K562 (cell line): ENCODE results near the gene ARL10. TPM values are rescaled to one million over a fixed set of nuclear protein-coding genes. Genes with fewer than 3 reads are reported as not detected.

Experiments
- ATAC-seq: fragments of 200-7000 bp; cut with Tn5 transposase; 3 replicates; pipeline ENCODE4 v1.9.1; 2020; ENCODE audit warnings: moderate library complexity
- BruUV-seq: library from RNA; stranded (reverse); fragments of 400-500 nt; replicated peaks from 2 replicates; lab custom pipeline; 2021; lab: Mats Ljungman, UMichigan
- CTCF ChIA-PET: fragments of 300-600 bp; formaldehyde crosslinking; extraction: SDS; loops from one replicate; lab custom pipeline; 2021; ENCODE audit warnings: low intra/inter-chr PET ratio; lab: Yijun Ruan, JAX
- POLR2A ChIA-PET: fragments of 300-600, 350-650 bp; sonication (Branson Sonifier 250); formaldehyde crosslinking; extraction: SDS; loops from one replicate; lab custom pipeline; 2021; ENCODE audit warnings: antibody characterized with exemption, inconsistent platforms; lab: Yijun Ruan, JAX
- DNase-seq, 4 experiments: peaks; one replicate each; pipeline versions ENCODE4 v3.0.0 to v3.0.0-alpha.2; 2011 to 2018; ENCODE audit warnings: low spot score in 3 of 4, mixed read lengths in 3 of 4; ENCODE audit errors: extremely low read depth in 1 of 4
- FAIRE-seq: peaks from 2 replicates; lab custom pipeline; 2011; peaks lifted over from hg19 to GRCh38; lab: Jason Lieb, UNC
- H2AFZ ChIP-seq: 2 replicates; pipeline ENCODE4 v1.6.0; 2011; ENCODE audit warnings: low read depth, low read length, control low read depth, inconsistent platforms
- H3K27ac ChIP-seq: fragments of 200-600 bp; 3 replicates; pipeline ENCODE4 v1.8.0; 2011; ENCODE audit warnings: low read depth, mild to moderate bottlenecking, control low read depth, inconsistent platforms, low read length, moderate library complexity, mixed read lengths; ENCODE audit errors: extremely low read depth
- H3K27me3 ChIP-seq, 2 experiments: fragments of 300-600 bp in 1 of 2; 2 replicates in 1 of 2; 3 replicates in 1 of 2; pipeline versions ENCODE4 v1.6.0 to v1.8.0; 2011; ENCODE audit warnings: inconsistent platforms in 2 of 2, low read length in 2 of 2, mild to moderate bottlenecking in 1 of 2, mixed read lengths in 1 of 2, moderate library complexity in 1 of 2; ENCODE audit not compliant: control insufficient read depth in 2 of 2, insufficient read depth in 2 of 2
- H3K36me3 ChIP-seq: fragments of 300-600 bp; 3 replicates; pipeline ENCODE4 v1.8.0; 2011; ENCODE audit warnings: mild to moderate bottlenecking, low read length, inconsistent platforms; ENCODE audit not compliant: control insufficient read depth, insufficient read depth
- H3K4me1 ChIP-seq, 2 experiments: fragments of 200-600 bp in 1 of 2; replicated peaks in 1 of 2; 2 replicates in 1 of 2; 3 replicates in 1 of 2; pipeline versions ENCODE4 v1.5.1 to v1.8.0; 2011; ENCODE audit warnings: inconsistent platforms in 2 of 2, low read length in 2 of 2, mild to moderate bottlenecking in 1 of 2, mixed read lengths in 1 of 2, moderate library complexity in 1 of 2; ENCODE audit not compliant: control insufficient read depth in 2 of 2, insufficient read depth in 2 of 2
- H3K4me2 ChIP-seq: 2 replicates; pipeline ENCODE4 v1.6.1; 2011; ENCODE audit warnings: low read length, control low read depth, inconsistent platforms, mixed read lengths; ENCODE audit not compliant: insufficient read depth
- H3K4me3 ChIP-seq: fragments of 200-600 bp; sonication (generic), shearing (Covaris generic); 2 replicates; pipeline ENCODE4 v1.5.1; 2016; ENCODE audit warnings: control low read depth, inconsistent platforms
- H3K79me2 ChIP-seq: fragments of 200-600 bp; 3 replicates; pipeline ENCODE4 v1.8.0; 2011; ENCODE audit warnings: low read length, inconsistent platforms; ENCODE audit not compliant: control insufficient read depth, insufficient read depth
- H3K9ac ChIP-seq, 2 experiments: 2 replicates each; pipeline versions ENCODE4 v1.6.0 to v1.6.1; 2011; ENCODE audit warnings: low read depth in 2 of 2, low read length in 2 of 2, control low read depth in 1 of 2, inconsistent platforms in 1 of 2, mild to moderate bottlenecking in 1 of 2, mixed read lengths in 1 of 2; ENCODE audit not compliant: insufficient read depth in 1 of 2
- H3K9me1 ChIP-seq: one replicate; pipeline ENCODE4 v1.6.0; 2011; ENCODE audit warnings: inconsistent platforms, mild to moderate bottlenecking, low read length, moderate library complexity; ENCODE audit not compliant: control insufficient read depth, insufficient read depth
- H3K9me3 ChIP-seq: replicated peaks from 2 replicates; pipeline ENCODE4 v1.5.1; 2011; ENCODE audit warnings: low read depth, low read length, inconsistent platforms; ENCODE audit not compliant: control insufficient read depth, insufficient read depth
- H4K20me1 ChIP-seq: replicated peaks from 2 replicates; pipeline ENCODE4 v1.6.1; 2011; ENCODE audit warnings: low read length, inconsistent platforms, mixed read lengths; ENCODE audit not compliant: control insufficient read depth, insufficient read depth
- ARNT ChIP-seq, 2 experiments: fragments of 450-650 bp; IDR thresholded peaks; 2 replicates each; pipeline ENCODE4 v1.6.1; 2016; ENCODE audit warnings: mild to moderate bottlenecking in 1 of 2
- GTF2F1 ChIP-seq: IDR thresholded peaks from 2 replicates; pipeline ENCODE4 v1.6.1; 2011; ENCODE audit warnings: low read depth, low read length, improper control_type of control experiment
- MAZ ChIP-seq, 2 experiments: fragments of 450-650 bp in 1 of 2; sonication (generic) in 1 of 2; formaldehyde crosslinking; IDR thresholded peaks in 1 of 2; conservative IDR thresholded peaks in 1 of 2; 2 replicates each; pipeline versions ENCODE4 v1.4.0 to v1.5.0; 2020; ENCODE audit warnings: mild to moderate bottlenecking in 1 of 2, missing genetic modification reagents in 1 of 2
- MTA1 ChIP-seq: fragments of 450-650 bp; IDR thresholded peaks from 2 replicates; pipeline ENCODE4 v1.6.1; 2017; ENCODE audit warnings: borderline replicate concordance
- MYC ChIP-seq, 2 experiments: fragments of 250-450 bp in 1 of 2; sonication (Bioruptor Pico) in 1 of 2; IDR thresholded peaks; 2 replicates each; pipeline versions ENCODE4 v1.5.1 to v1.6.1; 2012 to 2021; ENCODE audit warnings: low read depth in 2 of 2, borderline replicate concordance in 1 of 2, improper control_type of control experiment in 1 of 2, low read length in 1 of 2, mild to moderate bottlenecking in 1 of 2, moderate library complexity in 1 of 2
- NUFIP1 ChIP-seq: fragments of 450-650 bp; IDR thresholded peaks from 2 replicates; pipeline ENCODE4 v1.6.1; 2018; ENCODE audit not compliant: partially characterized antibody
- POLR2G ChIP-seq: fragments of 200-400 bp; formaldehyde crosslinking; IDR thresholded peaks from 2 replicates; pipeline ENCODE4 v1.6.1; 2017; ENCODE audit warnings: low read depth, mild to moderate bottlenecking, antibody characterized with exemption, low read length, moderate library complexity
- POU5F1 ChIP-seq: fragments of 150-350 bp; IDR thresholded peaks from 2 replicates; pipeline ENCODE4 v1.6.1; 2014; ENCODE audit warnings: borderline replicate concordance, low read length, low read depth, mild to moderate bottlenecking; ENCODE audit not compliant: partially characterized antibody
- RBFOX2 ChIP-seq: fragments of 200-400 bp; formaldehyde crosslinking; IDR thresholded peaks from 2 replicates; pipeline ENCODE4 v1.6.1; 2017; ENCODE audit warnings: low read depth, mild to moderate bottlenecking, low read length, moderate library complexity
- RFX7 ChIP-seq: fragments of 250-450 bp; sonication (Bioruptor Pico); IDR thresholded peaks from 2 replicates; pipeline ENCODE4 v1.5.1; 2021; ENCODE audit warnings: mild to moderate bottlenecking
- ZNF444 ChIP-seq: fragments of 250-450 bp; sonication (Bioruptor Pico); IDR thresholded peaks from 2 replicates; pipeline ENCODE4 v1.4.0; 2020; ENCODE audit warnings: mild to moderate bottlenecking, moderate library complexity
- ZNF695 ChIP-seq: fragments of 450-650 bp; formaldehyde crosslinking; IDR thresholded peaks from 2 replicates; pipeline ENCODE4 v1.4.0; 2020; ENCODE audit warnings: mild to moderate bottlenecking, moderate library complexity
- ZNF766 ChIP-seq: fragments of 200-800 bp; sonication (Bioruptor generic); conservative IDR thresholded peaks from 2 replicates; pipeline ENCODE4 v1.6.1; 2016; ENCODE audit warnings: missing genetic modification characterization, missing compliant biosample characterization
- WGBS: fragments of 100-300 bp; shearing (Covaris generic); methylation state at CpG from one replicate; pipeline ENCODE4 v1.1.6; 2016; ENCODE audit warnings: low coverage, mixed read lengths; ENCODE audit not compliant: insufficient coverage; ENCODE audit errors: missing lambda C conversion rate; 5-methylcytosine and 5-hydroxymethylcytosine counted together
- in situ Hi-C: fragments of 300-500 bp; cut with MboI; formaldehyde crosslinking; loops from 4 replicates; pipeline ENCODE4 v1.15.0; 2018; ENCODE audit warnings: inconsistent platforms, mixed read lengths
- intact Hi-C: fragments of 100-400 bp; cut with micrococcal nuclease; formaldehyde crosslinking; loops from 2 replicates; pipeline ENCODE4 v1.14.2; 2022
- polyA plus RNA-seq, 8 experiments: library from polyadenylated mRNA; depleted of rRNA in 4 of 8; stranded (reverse) in 5 of 8; unstranded in 3 of 8; fragments of >200 nt; fragmentation: Nextera tagmentation in 2 of 8; fragmentation: Illumina TruSeq in 1 of 8; extraction: Ambion mirVana in 2 of 8; extraction: Trizol in 1 of 8; gene quantifications; 2 replicates each; pipeline versions ENCODE4 v1.2.1 to v1.2.3, GENCODE V29; 2011 to 2014; ENCODE audit warnings: inconsistent platforms in 1 of 8, missing spikeins in 1 of 8
- total RNA-seq, 7 experiments: library from RNA; depleted of rRNA in 6 of 7; stranded (reverse); fragments of >200 nt in 6 of 7; fragmentation: Illumina TruSeq in 2 of 7; extraction: Trizol in 2 of 7; gene quantifications; 2 replicates each; pipeline versions ENCODE4 v1.2.1 to v1.2.3, GENCODE V29; 2011 to 2021; ENCODE audit warnings: low replicate concordance in 1 of 7
- TF ChIP-seq, protein P1 (sequence below), 2 experiments: IDR thresholded peaks; 2 replicates each; pipeline ENCODE4 v1.6.1; 2012; ENCODE audit warnings: improper control_type of control experiment in 2 of 2, low read depth in 2 of 2, low read length in 2 of 2, borderline replicate concordance in 1 of 2
- TF ChIP-seq, protein P2 (sequence below): fragments of 250-450 bp; sonication (Bioruptor Pico); IDR thresholded peaks from 2 replicates; pipeline ENCODE4 v1.5.0; 2021

The ARL10 gene
- total and polyA plus RNA-seq, 9 of the 15 experiments (the other 6 are each of a cell fraction or from before 2014, with no cell fraction given), result under 0.01 to 0.40 (median 0.34) TPM; not detected in 3

DNA sequence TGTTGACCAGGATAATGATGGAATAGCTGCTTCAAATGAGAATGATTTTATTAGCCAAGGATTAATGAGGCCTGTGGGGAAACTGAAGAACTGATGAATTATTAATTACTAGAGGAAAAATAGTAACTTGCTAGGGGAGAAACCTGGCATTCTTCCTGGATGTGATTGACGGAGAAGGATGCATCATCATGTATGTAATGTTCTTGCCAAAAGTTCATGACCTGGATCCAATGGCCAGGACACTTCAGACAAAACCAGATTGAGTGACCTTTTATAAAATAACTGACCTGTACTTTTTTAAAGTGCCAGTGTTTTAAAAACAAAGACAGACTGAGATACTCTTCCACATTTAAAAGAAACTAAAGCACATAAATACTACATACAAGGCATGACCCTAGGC is 27.4 kb upstream of the ARL10 start:
- Histone ChIP-seq H3K9ac (no peak overlapping the region), H3K27ac (no peak overlapping the region), H2AFZ (no peak overlapping the region), H3K9me3 (no peaks in the 10 kb centered on the region), H3K4me2 (no peak overlapping the region), H4K20me1 (no peaks in the 10 kb centered on the region), H3K36me3 (peaks cover 50% of the 10 kb centered on the region), H3K4me3 (no peak overlapping the region), H3K79me2 (no peaks in the 10 kb centered on the region), H3K27me3 (no peaks in the 10 kb centered on the region), H3K4me1 (peaks cover 4 to 9% of the 10 kb centered on the region in 2 experiments; a peak in 4 of 5 replicates), H3K9me1 (peaks cover 4% of the 10 kb centered on the region)
- FAIRE-seq, result no peak
- in situ Hi-C loops (no loop called here), intact Hi-C loops (no loop called here)
- ChIA-PET POLR2A (no interaction called here), CTCF (no interaction called here)
- ATAC-seq, result no peak
- BruUV-seq, result no TSS peak
- no peak for DNase-seq
- no peak for TF ChIP-seq GTF2F1
- TF ChIP-seq NUFIP1, result no peak
- TF ChIP-seq POLR2G, result no peak
- TF ChIP-seq, protein P1, sequence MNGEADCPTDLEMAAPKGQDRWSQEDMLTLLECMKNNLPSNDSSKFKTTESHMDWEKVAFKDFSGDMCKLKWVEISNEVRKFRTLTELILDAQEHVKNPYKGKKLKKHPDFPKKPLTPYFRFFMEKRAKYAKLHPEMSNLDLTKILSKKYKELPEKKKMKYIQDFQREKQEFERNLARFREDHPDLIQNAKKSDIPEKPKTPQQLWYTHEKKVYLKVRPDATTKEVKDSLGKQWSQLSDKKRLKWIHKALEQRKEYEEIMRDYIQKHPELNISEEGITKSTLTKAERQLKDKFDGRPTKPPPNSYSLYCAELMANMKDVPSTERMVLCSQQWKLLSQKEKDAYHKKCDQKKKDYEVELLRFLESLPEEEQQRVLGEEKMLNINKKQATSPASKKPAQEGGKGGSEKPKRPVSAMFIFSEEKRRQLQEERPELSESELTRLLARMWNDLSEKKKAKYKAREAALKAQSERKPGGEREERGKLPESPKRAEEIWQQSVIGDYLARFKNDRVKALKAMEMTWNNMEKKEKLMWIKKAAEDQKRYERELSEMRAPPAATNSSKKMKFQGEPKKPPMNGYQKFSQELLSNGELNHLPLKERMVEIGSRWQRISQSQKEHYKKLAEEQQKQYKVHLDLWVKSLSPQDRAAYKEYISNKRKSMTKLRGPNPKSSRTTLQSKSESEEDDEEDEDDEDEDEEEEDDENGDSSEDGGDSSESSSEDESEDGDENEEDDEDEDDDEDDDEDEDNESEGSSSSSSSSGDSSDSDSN (IDR thresholded peaks at IDR 0.05; ENCODE audit: borderline replicate concordance in 1 of 2, low read depth in 2 of 2, low read length in 2 of 2), result no peak
- TF ChIP-seq ZNF766 (CRISPR knock-in tag), result no peak
- no peak for TF ChIP-seq MTA1
- TF ChIP-seq MAZ (CRISPR knock-in tag; conservative IDR thresholded peaks at IDR 0.05 in 1 of 2, IDR thresholded peaks at IDR 0.05 in 1 of 2), result no peak
- no peak for TF ChIP-seq ZNF695 (CRISPR knock-in tag)
- no peak for TF ChIP-seq POU5F1
- TF ChIP-seq ZNF444 (CRISPR knock-in tag), result no peak
- TF ChIP-seq MYC (IDR thresholded peaks at IDR 0.05; ENCODE audit: low read depth, low read length), result no peak
- no peak for TF ChIP-seq MYC (CRISPR knock-in tag; IDR thresholded peaks at IDR 0.05; ENCODE audit: borderline replicate concordance, low read depth)
- TF ChIP-seq, protein P2, sequence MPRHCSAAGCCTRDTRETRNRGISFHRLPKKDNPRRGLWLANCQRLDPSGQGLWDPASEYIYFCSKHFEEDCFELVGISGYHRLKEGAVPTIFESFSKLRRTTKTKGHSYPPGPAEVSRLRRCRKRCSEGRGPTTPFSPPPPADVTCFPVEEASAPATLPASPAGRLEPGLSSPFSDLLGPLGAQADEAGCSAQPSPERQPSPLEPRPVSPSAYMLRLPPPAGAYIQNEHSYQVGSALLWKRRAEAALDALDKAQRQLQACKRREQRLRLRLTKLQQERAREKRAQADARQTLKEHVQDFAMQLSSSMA, result no peak
- no peak for TF ChIP-seq ARNT (IDR thresholded peaks at IDR 0.05)
- TF ChIP-seq RBFOX2, result no peak
- TF ChIP-seq RFX7, result no peak
- WGBS, result 38% methylated on average over 1 of the region's 1 CpG
